Spleen (tissue), 3 donors: Measurements from ENCODE around the gene CD200.

Source experiments
- POLR2A ChIP-seq, 3 donors: fragments of 450-650 bp; IDR thresholded peaks; one replicate each; pipeline ENCODE4 v1.5.1; 2017; ENCODE audit warnings: antibody characterized with exemption in 3 of 3, mild to moderate bottlenecking in 1 of 3
- POLR2AphosphoS5 ChIP-seq, 3 donors: sonication (generic); formaldehyde crosslinking; IDR thresholded peaks; one replicate each; pipeline ENCODE4 v1.5.1; 2017; ENCODE audit warnings: antibody characterized with exemption in 3 of 3

GRCh38 chr3:112390783-112391641 is 58.1 kb downstream of the CD200 start:
- TF ChIP-seq POLR2A (IDR thresholded peaks at IDR 0.05) (no peak), POLR2AphosphoS5 (IDR thresholded peaks at IDR 0.05) (no peak)
